HCT116 (cell line): Measurements from ENCODE around the gene RINL. TPM values are rescaled to one million over a fixed set of nuclear protein-coding genes. Genes with fewer than 3 reads are reported as not detected.

Experiments used
- ATAC-seq: fragments of 200-7000 bp; cut with Tn5 transposase; 2 replicates; pipeline ENCODE4 v1.9.1; 2020; ENCODE audit warnings: mild to moderate bottlenecking, moderate library complexity
- BruUV-seq: library from RNA; stranded (reverse); fragments of 400-500 nt; replicated peaks from 2 replicates; lab custom pipeline; 2021; lab: Mats Ljungman, UMichigan
- CTCF ChIA-PET: fragments of 300-600 bp; sonication (Branson Sonifier 250); formaldehyde crosslinking; loops from one replicate; lab custom pipeline; 2021; ENCODE audit warnings: antibody characterized with exemption; lab: Charles Lee
- POLR2A ChIA-PET: fragments of 300-600, 350-600 bp; sonication (Branson Sonifier 250); formaldehyde crosslinking; loops from one replicate; lab custom pipeline; 2021; ENCODE audit warnings: antibody characterized with exemption; lab: Charles Lee
- RAD21 ChIA-PET, 2 experiments: fragments of 300-600 bp; sonication (Branson Sonifier 250); formaldehyde crosslinking; loops; one replicate each; lab custom pipeline; 2023; ENCODE audit warnings: low total read pairs in 2 of 2; ENCODE audit not compliant: uncharacterized antibody in 2 of 2, unreplicated experiment in 2 of 2, low non-redundant PET in 1 of 2; lab: Charles Lee
- DNase-seq: peaks from one replicate; pipeline ENCODE4 v3.0.0-alpha.2; 2010; ENCODE audit warnings: low read depth, low spot score
- H2AFZ ChIP-seq: fragments of 200-600 bp; shearing (Covaris generic), sonication (generic); 2 replicates; pipeline ENCODE4 v1.6.1; 2017; ENCODE audit warnings: low read depth, mixed run types, mixed read lengths, antibody characterized with exemption, low read length; ENCODE audit not compliant: poor library complexity, severe bottlenecking
- H3K27ac ChIP-seq: 2 replicates; pipeline ENCODE4 v1.5.1; 2012; ENCODE audit warnings: low read depth, low read length
- H3K27me3 ChIP-seq: fragments of 200-600 bp; sonication (generic); 2 replicates; pipeline ENCODE4 v1.6.1; 2016; ENCODE audit warnings: mixed run types, low read length, mixed read lengths; ENCODE audit not compliant: insufficient read depth
- H3K36me3 ChIP-seq, 2 experiments: fragments of 200-500 bp in 1 of 2; fragments of 200-600 bp in 1 of 2; sonication (Bioruptor generic) in 1 of 2; sonication (generic) in 1 of 2; 2 replicates each; pipeline versions ENCODE4 v1.5.1 to v1.6.1; 2014 to 2016; ENCODE audit warnings: low read length in 2 of 2, inconsistent platforms in 1 of 2, mixed read lengths in 1 of 2, mixed run types in 1 of 2; ENCODE audit not compliant: insufficient read depth in 2 of 2, control insufficient read depth in 1 of 2
- H3K4me1 ChIP-seq, 2 experiments: fragments of 200-600 bp in 1 of 2; sonication (generic) in 1 of 2; 2 replicates each; pipeline versions ENCODE4 v1.5.1 to v1.6.1; 2012 to 2017; ENCODE audit warnings: low read length in 2 of 2, inconsistent platforms in 1 of 2, mild to moderate bottlenecking in 1 of 2, mixed read lengths in 1 of 2, mixed run types in 1 of 2, moderate library complexity in 1 of 2; ENCODE audit not compliant: insufficient read depth in 2 of 2, control insufficient read depth in 1 of 2
- H3K4me2 ChIP-seq: fragments of 200-600 bp; sonication (generic); 2 replicates; pipeline ENCODE4 v1.6.1; 2017; ENCODE audit warnings: mixed run types, low read length, mixed read lengths
- H3K4me3 ChIP-seq, 2 experiments: fragments of 200-600 bp in 1 of 2; sonication (generic) in 1 of 2; replicated peaks in 1 of 2; 2 replicates each; pipeline ENCODE4 v1.5.1; 2011 to 2016; ENCODE audit warnings: low read length in 2 of 2, control low read depth in 1 of 2, low read depth in 1 of 2, mild to moderate bottlenecking in 1 of 2, mixed read lengths in 1 of 2, mixed run types in 1 of 2
- H3K79me2 ChIP-seq: fragments of 200-600 bp; sonication (generic); 2 replicates; pipeline ENCODE4 v1.6.1; 2017; ENCODE audit warnings: mild to moderate bottlenecking, mixed run types, low read length, moderate library complexity, mixed read lengths; ENCODE audit not compliant: insufficient read depth
- H3K9ac ChIP-seq: fragments of 200-600 bp; sonication (generic); 2 replicates; pipeline ENCODE4 v1.6.1; 2016; ENCODE audit warnings: low read length, mixed read lengths
- H3K9me2 ChIP-seq: fragments of 200-600 bp; sonication (generic), shearing (Covaris generic); 2 replicates; pipeline ENCODE4 v1.6.1; 2017; ENCODE audit warnings: mixed run types, mild to moderate bottlenecking, moderate library complexity; ENCODE audit not compliant: insufficient read depth
- H3K9me3 ChIP-seq, 2 experiments: fragments of 200-500 bp in 1 of 2; fragments of 200-600 bp in 1 of 2; sonication (Bioruptor generic) in 1 of 2; sonication (generic) in 1 of 2; 2 replicates each; pipeline ENCODE4 v1.6.1; 2014 to 2017; ENCODE audit warnings: low read length in 2 of 2, mixed read lengths in 2 of 2, inconsistent platforms in 1 of 2, low read depth in 1 of 2, mild to moderate bottlenecking in 1 of 2, mixed run types in 1 of 2, moderate library complexity in 1 of 2; ENCODE audit not compliant: control insufficient read depth in 1 of 2, insufficient read depth in 1 of 2
- H4K20me1 ChIP-seq: fragments of 200-600 bp; sonication (generic), shearing (Covaris generic); 2 replicates; pipeline ENCODE4 v1.6.1; 2017; ENCODE audit warnings: mixed run types, mild to moderate bottlenecking, moderate library complexity; ENCODE audit not compliant: insufficient read depth
- MAX ChIP-seq: IDR thresholded peaks from 2 replicates; pipeline ENCODE4 v1.6.1; 2012
- POLR2A ChIP-seq: IDR thresholded peaks from 2 replicates; pipeline ENCODE4 v1.7.0; 2011; ENCODE audit warnings: borderline replicate concordance; ENCODE audit not compliant: insufficient read depth, insufficient read length; ENCODE audit errors: extremely low read depth
- POLR2AphosphoS5 ChIP-seq: IDR thresholded peaks from 2 replicates; pipeline ENCODE4 v1.6.1; 2011; ENCODE audit warnings: mild to moderate bottlenecking, low read depth, low read length, moderate library complexity
- RAD21 ChIP-seq: IDR thresholded peaks from 2 replicates; pipeline ENCODE4 v1.6.1; 2012; ENCODE audit warnings: low read depth, mild to moderate bottlenecking
- SP1 ChIP-seq: IDR thresholded peaks from 2 replicates; pipeline ENCODE4 v1.6.1; 2012; ENCODE audit warnings: low read depth
- intact Hi-C: fragments of 100-400 bp; cut with micrococcal nuclease; formaldehyde crosslinking; loops from 2 replicates; pipeline ENCODE4 v1.10.0; 2022
- total RNA-seq: library from RNA; stranded (reverse); gene quantifications from one replicate; pipeline ENCODE4 v1.2.1, GENCODE V29; 2021; ENCODE audit not compliant: unreplicated experiment

Gene RINL
- total RNA-seq, 1 experiment from 2014 or later = 28.6 TPM

DNA sequence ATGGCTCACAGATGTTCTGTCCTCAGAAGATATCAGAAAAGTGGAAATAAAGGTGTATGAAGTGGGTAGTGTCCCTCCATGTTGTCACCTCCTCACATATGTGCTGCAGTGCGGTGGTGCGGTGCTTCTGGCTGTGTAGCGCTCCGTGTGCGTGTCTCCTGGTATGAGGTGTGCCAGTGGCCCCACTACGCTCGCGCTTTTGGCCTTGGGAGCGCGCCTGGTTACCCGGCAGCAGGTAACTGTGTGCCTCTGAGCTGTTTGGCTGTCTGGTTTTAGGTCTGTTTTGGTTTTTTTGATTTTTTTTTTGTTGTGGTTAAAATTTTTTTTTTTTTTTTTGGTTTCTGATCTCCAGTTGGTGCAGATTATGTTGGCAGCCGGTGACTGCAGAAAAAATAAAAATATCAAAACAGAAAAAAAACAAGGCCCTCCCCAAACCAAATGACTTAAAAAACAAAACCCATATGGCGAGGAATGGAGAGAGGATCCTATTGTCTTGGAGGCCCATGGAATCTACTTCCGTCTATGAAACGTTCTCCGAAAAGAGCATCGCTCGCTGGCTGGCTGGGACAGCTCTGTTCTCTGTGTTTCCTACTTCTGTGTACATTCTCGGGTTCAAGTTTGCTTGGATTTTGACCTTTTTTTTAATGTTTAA lies 36.2 kb downstream of the RINL start:
- Histone ChIP-seq H3K4me3 (no peak overlapping the region), H3K4me1 (peaks cover 0 to 26% of the 10 kb centered on the region in 2 experiments; a peak in 2 of 4 replicates), H3K9me3 (no peaks in the 10 kb centered on the region), H3K27ac (no peak overlapping the region), H3K9me2 (no peaks in the 10 kb centered on the region), H3K36me3 (peaks cover 80 to 96% of the 10 kb centered on the region in 2 experiments), H4K20me1 (peaks cover 27% of the 10 kb centered on the region), H3K79me2 (peaks cover 74% of the 10 kb centered on the region), H3K27me3 (no peaks in the 10 kb centered on the region), H2AFZ (no peak overlapping the region), H3K9ac (no peak overlapping the region), H3K4me2 (no peak overlapping the region)
- TF ChIP-seq MAX (no peak), SP1 (no peak), POLR2AphosphoS5 (peak; percentile 18; the same call in 1 of the 2 replicates), POLR2A (no peak)
- BruUV-seq = TSS peak; percentile 0
- ChIA-PET RAD21 (no interaction called here), CTCF (no interaction called here), POLR2A (no interaction called here)
- intact Hi-C loops = no loop called here
- DNase-seq (no peak), ATAC-seq (no peak)

DNA sequence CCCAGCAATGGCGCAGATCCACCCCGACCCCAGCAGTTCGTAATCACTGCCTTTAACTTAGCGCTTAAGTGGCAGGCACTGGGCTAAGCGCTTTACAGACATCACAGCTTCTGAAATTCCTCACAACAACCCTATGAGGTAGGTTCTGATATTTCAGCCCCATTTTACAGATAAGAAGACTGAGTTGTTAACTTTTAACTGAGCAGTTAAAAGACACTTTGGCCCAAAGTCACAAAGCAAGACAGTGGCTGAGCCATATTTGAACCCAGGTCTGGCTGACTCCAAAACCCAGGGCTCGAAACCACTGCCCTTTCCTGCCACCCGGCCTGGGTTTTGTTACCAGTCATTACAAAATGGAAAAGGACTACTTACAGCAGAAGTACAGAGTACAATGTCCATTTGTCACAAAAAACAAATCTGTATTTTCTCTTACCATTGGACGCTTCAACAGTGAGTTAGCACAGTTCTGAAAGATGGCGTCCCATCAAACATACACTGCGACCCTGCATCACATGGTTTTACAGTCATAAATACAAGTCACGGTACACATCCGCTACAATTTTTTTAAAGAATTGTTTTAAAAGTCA lies 36.8 kb downstream of the RINL start:
- H3K9me3 ChIP-seq = no peaks in the 10 kb centered on the region
- H3K9me2 ChIP-seq = no peaks in the 10 kb centered on the region
- no peak overlapping the region for H3K4me3 ChIP-seq
- H3K4me1 ChIP-seq = peaks cover 0 to 26% of the 10 kb centered on the region in 2 experiments; a peak in 2 of 4 replicates
- H3K4me2 ChIP-seq = no peak overlapping the region
- H3K9ac ChIP-seq = no peak overlapping the region
- ChIA-PET CTCF (no interaction called here), RAD21 (interaction anchor here in 1 of 2 experiments (0.7 kb wide), 1 partner anchor 99 kb away, joined by 3 read pairs; no protein-coding TSS in a partner anchor), POLR2A (interaction anchor here (0.6 to 1.2 kb wide), 2 partner anchors 8 to 12 kb away, joined by 3 to 5 read pairs; no protein-coding TSS in a partner anchor)
- DNase-seq = no peak
- H3K79me2 ChIP-seq = peaks cover 67% of the 10 kb centered on the region
- no TSS peak for BruUV-seq
- peaks cover 82 to 93% of the 10 kb centered on the region in 2 experiments for H3K36me3 ChIP-seq
- H3K27ac ChIP-seq = no peak overlapping the region
- TF ChIP-seq POLR2AphosphoS5 = peak; percentile 20
- TF ChIP-seq RAD21 = no peak
- TF ChIP-seq SP1 = no peak
- ATAC-seq = no peak
- H2AFZ ChIP-seq = no peak overlapping the region
- H3K27me3 ChIP-seq = no peaks in the 10 kb centered on the region
- intact Hi-C loops = no loop called here
- peaks cover 27% of the 10 kb centered on the region for H4K20me1 ChIP-seq
